ENCODE data around the gene ARHGAP10.

ARHGAP10 gene

GRCh38 chr4:147733716-147734344 is 1.9 kb downstream of the ARHGAP10 start:
- no peak for DNase-seq

DNA sequence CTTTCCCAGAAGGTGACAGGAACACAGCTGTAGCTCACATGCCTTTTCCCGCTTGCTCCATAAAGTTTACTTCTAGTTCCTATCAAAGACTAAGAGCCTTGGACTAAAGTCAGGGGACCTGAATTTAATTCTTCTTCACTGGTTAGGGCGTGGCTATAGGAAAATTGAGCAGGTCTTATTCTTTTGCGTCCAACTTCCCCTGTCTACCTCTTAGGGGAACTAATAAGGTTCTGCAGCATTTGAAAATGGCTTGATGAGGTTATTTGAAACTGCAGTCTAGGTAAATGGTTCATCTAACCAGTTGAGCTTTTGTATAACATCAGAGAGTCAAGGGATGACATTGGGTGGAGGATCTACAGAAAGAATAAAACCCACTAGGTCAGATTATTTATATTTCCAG is 2.6 kb downstream of the ARHGAP10 start:
- no peak for DNase-seq

DNA sequence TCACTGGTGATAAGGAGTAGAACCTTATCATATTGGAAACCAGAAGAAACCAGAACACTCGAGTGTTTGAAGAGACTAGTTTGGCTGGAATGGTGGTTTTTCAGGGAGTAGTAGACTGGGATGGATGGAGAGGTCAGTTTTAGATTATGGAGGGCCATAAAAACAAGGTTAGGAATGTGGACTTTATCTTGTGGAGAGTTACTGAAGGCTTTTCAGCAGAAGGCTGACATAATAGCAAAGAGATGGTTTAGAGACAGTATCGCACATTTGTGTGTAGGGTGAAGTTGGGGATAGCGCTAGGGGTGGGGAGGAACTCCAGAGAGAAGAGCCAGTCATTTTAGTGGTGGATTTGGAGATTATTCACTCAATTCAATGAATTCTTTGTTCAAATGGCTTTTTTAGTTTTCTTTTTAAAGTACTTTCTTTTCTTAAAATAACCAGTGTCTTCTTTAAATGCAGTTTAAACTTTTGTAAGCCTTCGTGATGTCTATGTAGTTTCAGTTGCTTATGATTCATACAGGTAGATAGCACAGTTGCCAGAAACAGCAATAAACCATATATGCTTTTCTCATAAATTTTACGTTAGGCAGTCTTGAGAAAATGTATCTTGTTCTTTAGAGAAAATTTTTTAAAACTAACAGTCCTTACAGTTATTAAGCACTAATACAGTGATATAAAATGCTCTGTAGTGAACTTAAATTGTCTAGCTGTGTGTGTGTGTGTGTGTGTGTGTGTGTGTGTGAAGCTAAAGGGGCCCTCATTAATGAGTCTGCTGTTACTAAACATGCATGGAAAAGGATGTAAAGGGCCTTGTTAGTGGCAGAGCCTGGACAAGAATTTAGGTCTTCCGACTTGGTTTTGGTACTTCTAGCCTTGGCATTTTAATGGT is 3.8 kb downstream of the ARHGAP10 start:
- no peak for DNase-seq

- no peak for DNase-seq
These were observed 4.6 kb downstream of the ARHGAP10 start for GRCh38 chr4:147736458-147736857.

GRCh38 chr4:147737623-147738022 is 5.7 kb downstream of the ARHGAP10 start:
- DNase-seq: no peak

DNA sequence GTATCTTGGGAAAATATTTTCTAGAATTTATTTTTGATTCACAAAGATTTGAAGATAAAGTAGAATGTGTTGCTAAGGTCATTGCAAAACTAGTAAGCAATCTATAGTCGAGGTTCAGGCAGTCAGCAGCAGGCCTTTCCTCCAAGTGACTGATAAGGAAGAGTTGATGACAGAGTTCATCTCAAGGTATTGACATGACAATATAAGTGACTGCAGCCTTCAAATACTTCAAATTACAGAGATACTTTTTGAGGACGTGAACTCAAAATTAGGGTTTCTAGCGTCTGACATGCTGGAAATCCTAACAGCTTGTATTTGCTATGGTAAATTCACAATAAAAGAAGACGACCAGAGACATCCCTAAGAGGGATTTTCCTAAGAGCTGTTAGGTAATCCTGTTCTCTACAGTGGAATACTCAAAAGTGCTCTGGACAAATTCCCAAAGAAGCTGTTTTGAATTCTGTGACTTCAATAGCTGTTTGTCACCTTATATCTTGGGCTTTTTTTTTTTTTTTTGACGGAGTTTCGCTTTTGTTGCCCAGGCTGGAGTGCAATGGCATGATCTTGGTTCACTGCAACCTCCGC is 7.4 kb downstream of the ARHGAP10 start:
- DNase-seq: no peak

- DNase-seq: no peak
These were observed 8.3 kb downstream of the ARHGAP10 start for GRCh38 chr4:147740176-147740575.

- DNase-seq: no peak
These were observed 9.4 kb downstream of the ARHGAP10 start for GRCh38 chr4:147741190-147741788.

- no peak for DNase-seq
These were observed 16.0 kb downstream of the ARHGAP10 start for GRCh38 chr4:147747787-147748454.

GRCh38 chr4:147749811-147750321 is 18.0 kb downstream of the ARHGAP10 start:
- DNase-seq: no peak

DNA sequence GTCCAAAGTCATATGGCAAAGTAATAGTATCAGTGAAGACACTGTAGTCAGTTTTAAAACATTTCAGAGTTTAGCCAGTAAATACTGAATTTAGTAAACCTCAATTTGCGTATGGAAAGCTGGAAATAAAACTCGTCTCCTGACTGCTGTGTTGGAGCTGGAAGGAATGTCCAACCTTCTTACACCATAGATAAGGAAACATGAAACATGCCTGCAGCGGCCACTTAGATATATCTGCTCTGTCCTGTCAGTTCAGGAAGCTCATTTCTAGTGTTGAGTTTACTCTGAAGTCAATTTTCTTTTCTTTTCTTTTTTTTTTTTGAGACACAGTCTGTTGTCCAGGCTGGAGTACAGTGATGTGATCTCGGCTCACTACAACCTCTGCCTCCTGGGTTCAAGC is 21.2 kb downstream of the ARHGAP10 start:
- DNase-seq: no peak

DNA sequence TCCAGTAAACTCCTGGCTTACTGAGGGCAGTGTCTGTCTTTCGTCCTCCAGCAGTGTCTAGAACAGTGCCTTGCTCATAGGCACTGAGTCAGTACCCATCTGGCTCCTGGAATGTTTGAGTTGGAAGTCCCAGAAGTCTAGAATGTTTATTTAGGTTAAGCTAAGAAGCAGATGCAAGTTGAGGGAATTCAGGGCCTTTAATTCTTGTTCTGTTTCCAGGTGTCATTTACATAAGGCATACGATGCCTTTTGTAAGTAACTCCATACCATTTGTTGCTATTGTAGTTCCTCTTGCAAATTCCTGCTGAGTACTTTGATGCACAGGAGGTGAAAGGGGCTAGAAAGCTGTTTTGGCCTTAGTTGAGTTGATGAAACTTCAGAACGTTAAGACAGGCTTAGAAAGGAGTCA is 22.2 kb downstream of the ARHGAP10 start:
- no peak for DNase-seq

DNA sequence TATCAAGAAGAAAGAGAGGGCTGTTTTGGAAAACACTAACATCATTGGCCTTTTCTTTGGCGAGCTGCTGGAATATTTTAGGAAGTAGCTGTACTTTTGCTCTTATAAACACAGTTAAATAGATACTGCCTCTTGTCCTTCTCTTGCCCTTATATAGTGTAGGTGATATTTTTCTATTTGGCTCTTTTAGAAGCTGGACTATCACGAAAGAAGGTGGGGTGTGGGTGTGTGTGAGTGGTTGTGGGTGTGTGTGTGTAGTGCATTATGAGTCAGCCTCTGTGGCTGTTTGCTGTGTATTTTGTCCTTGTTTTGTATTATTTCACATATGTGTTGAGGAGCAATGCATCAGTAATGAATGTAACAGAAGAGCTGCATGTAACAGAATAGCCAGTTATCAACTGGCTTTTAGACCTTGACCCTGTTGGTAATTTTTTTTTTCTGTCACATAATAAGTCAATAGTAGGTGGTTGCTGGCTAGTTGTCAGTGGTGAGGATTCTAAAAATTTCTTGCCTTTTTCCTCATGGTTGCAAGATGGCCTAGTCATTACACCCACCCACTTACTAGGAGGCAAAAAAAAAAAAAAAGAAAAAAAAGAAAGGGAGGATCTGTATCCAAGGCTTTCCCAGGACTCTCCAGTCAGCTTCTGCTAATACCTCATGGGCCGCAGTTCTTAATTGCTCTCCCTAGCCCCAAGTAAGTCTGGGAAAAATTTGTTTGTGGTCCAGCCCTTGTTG is 23.8 kb downstream of the ARHGAP10 start:
- no peak for DNase-seq

GRCh38 chr4:147756417-147756816 is 24.5 kb downstream of the ARHGAP10 start:
- no peak for DNase-seq

DNA sequence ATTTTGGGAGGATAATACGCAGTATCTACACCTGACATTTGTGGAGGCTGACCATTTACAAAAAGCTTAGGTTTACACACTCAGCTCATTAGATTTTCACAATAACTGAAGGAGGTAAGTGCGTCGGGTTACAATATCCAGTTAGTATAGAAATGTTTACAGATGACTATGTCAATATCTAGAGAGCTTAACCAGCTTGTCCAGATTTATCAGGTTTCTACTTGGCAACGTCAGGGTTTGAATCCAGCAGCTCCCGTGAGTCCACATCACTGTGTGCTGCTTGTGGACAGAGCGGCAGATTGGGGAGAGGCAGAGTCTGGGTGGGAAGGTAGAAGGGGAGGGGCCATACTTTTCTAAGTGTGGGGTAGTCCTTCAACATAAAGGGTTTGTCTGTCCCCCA is 28.3 kb downstream of the ARHGAP10 start:
- DNase-seq: no peak

DNA sequence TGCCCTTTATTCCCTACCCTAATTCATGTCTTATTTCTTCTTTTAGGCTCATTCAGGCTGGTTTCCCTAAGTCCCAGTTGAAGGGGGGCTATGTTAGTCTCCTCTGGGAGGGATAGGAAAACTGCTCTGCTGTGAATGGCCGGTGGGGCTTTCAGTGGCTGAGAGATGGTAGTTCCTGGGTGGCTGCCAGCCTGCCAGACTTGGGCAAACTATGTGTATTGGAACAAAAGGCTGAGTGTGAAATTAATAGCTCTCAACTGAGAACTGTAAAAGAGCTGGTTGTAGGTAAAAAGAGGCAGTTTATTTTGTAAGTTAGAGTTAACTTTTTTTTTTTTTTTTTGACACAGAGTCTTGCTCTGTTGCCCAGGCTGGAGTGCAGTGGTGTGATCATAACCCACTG is 28.8 kb downstream of the ARHGAP10 start:
- DNase-seq: no peak

- no peak for DNase-seq
These were observed 29.5 kb downstream of the ARHGAP10 start for GRCh38 chr4:147761218-147761883.

GRCh38 chr4:147764337-147764736 is 32.4 kb downstream of the ARHGAP10 start:
- no peak for DNase-seq

DNA sequence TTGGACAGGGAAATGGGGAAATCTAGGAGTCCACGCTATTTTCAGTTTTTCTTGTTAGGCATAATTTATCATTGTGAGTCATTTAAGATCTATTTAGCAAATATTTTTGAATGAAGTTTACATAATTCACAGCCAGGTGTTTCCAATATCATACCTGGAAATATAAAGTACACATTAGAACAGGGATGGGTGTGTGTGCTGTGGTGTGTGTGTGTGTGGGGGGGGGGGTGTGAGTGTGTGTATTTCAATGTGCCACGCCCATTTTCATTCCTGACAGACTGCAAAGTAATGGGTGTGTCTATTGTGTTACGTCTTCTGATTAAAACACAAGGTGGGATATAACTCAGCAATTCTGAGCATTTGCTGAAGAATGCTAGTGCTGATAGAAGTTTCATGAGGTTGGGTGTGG is 33.2 kb downstream of the ARHGAP10 start:
- no peak for DNase-seq

DNA sequence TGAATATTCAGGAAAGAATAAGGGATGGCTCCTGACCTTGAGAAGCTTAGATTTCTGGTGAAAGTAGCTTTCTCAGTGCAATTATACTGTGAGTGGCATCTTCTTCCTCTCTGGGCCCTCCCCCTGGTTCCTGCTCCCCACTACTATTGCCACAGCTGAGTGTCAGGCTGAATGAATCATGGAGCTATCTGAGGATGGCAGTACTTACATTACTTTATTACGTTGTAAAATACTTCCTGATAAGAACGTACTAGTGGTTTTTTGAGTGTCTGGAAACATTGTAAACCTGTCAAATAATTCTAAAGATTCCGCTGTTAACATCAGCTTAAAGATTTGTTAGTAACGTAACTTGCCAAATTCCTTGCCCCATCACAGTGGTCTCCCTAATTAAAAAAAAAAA is 36.2 kb downstream of the ARHGAP10 start:
- no peak for DNase-seq

DNA sequence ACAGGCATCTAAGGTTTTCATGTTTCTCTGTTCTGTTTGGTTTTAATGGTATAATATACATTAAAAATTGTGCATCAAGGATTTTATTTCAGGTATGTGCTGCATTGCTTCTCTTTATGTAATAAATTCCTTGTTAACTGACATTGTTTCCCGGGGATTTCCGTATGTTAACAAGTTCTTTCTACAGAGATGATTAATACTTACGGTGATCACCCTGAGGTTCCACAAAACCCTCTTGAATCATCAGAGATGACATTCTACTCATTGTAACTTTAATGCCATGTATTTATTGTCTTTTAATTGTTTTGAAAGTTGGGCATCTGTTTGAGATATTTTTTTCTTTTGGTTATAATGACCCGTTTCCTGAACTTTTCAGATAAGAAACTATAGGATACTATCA is 37.5 kb downstream of the ARHGAP10 start:
- no peak for DNase-seq

DNA sequence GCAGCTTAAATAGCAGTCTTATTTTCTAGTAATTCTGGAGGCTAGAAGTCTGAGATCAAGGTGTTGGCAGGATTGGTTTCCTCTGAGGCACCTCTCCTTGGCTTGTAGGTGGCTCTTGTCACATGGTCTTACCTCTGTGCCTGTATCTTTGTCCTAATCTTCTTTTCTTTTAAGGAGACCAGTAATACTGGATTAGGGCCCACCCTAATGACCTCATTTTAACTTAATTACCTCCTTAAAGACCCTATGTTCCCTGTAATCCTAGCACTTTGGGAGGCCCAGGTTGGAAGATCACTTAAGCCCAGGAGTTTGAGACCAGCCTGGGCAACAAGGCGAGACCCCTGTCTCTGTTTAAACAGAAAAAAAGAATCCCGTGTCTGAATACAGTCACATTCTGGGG is 38.9 kb downstream of the ARHGAP10 start:
- no peak for DNase-seq
